SKM-1 (cell line): Measurements from ENCODE around the gene RUNX3.
"Not testable (repeated sequence)": the region's sequence is repeated elsewhere in the genome, so short reads cannot be mapped to it uniquely, and the experiment has no call there.

Experiments used
- DNase-seq: peaks from one replicate; lab custom pipeline; 2025; ENCODE audit not compliant: unreplicated experiment; lab: John Stamatoyannopoulos, UW

The RUNX3 gene

DNA sequence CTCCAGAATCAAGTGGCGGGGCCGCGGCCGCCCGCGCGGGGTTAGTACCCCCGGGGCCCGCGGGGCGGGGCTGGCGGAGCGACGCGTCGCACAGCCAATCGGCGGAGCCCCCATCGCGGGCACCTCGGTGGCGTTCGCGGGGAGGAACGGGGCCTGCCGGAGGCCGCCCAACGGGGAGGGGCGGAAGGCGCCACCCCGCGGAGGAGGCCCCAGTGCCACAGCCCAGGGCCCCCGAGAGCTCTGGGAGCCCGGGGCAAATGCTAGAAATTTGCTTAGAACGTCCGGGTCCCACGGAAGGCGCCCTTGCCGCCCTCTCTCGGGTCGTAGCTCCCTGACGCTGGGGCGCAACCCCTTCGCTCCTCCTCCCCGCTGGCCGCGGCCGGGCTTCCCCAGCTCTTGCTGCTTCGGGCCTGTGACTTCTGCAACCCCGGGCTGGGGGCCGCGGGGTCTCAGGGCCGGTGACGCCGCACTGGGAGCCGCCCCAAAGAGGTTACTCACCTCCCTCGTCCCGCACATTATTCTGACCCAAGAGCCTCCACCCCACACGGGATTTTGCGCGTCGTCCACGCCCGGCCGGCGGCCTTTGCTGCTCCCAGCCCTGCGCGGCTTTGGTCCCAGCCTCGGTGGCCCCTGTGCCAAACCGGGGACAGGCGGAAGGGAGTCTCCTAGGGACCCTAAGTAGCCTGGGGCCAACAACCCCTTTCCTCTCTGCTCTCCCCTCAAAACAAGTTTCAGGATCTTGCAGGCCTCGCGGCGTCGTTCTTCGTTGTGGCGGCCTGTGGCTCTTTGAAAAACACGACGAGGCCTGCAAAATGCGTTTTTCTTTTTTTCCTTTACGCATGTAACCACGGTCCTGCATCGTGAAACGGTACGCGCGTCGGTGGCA lies at the start of gene RUNX3:
TSS of gene RUNX3 (minus strand) at position 17 of the 886 bp plus-strand sequence. CDS start 408 bp downstream, outside the sequence.
- peak; percentile 78 for DNase-seq

DNA sequence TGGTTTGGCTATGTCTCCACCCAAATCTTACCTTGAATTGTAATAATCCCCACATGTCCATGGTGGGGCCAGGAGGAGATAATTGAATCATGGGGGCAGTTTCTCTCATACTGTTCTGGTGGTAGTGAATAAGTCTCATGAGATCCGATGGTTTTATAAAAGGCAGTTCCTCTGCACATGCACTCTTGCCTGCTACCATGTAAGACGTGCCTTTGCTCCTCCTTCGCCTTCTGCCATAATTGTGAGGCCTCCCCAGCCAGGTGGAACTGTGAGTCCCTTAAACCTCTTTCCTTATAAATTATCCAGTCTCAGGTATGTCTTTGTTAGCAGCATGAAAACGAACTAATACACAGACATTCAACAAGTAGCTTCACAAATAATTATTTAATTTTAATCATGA lies 49.2 kb upstream of the RUNX3 start:
- DNase-seq: not testable (repeated sequence)

DNA sequence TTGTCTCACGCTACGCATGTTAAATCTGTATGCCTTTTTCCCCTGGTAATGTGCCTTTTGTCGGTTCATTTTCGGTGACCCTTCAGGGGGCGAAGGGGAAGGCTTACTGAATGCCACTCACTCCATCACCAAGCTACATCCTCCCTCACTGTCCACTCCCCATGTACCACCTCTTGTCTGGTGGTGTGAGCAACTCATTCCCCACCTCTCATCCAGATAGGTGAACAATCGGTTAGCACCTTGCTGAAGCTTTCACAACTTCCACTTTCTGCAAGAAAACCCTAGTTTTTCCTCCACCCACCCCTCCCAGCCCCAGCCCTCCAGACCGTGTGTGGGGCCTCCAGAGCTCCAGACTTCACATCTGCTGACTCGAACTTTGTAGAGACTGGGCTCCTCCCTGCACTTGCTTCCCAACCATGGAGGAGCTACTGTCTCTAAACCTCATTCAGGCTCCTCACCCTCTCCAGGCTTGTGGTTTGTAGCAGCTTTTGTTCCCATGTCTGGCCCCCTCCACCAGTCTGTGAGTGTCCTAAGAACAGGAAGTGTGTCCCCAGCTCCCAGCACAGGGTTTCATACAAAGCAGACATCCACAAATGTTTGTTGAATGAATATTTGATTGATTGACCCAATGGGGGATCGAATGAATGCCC lies 48.4 kb upstream of the RUNX3 start:
- DNase-seq: no peak

DNA sequence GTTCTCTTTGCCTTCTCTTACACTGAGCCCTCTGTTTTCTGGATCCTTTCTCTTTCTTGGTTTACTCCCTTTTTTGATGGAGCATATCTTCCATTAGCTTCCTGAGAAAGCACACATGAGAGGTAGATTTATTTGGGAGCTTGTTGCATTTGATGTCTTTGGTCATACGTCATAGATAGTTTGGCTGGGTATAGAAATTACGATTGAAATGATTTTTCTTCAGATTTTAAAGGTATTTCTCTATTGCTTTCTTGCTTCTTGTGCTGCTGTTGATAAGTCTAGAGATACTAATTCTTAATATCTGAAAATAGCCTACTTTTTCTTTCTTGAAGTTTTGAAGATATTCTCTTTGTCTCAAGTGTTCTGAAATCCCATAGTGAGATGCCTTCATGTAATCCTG lies 45.3 kb upstream of the RUNX3 start:
- no peak for DNase-seq

DNA sequence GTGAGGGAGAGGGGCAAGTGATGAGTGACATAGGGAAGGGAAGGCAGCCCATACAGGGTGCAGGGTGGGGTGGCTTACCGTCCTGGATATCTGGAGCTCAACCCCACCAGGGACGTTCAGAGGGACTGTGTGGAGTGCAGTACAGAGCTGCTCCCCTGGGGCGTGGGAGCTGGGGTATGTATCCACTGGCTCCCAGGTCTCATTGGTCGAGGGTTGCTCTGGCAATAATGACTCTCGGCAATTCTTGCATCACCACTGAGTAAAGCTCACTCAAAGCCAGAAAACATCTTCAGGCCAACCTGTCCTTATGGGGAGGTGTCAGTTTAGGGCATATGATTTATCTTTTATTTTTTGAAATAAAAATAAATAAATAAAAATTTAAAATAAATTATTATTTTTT lies 43.2 kb upstream of the RUNX3 start:
- no peak for DNase-seq

DNA sequence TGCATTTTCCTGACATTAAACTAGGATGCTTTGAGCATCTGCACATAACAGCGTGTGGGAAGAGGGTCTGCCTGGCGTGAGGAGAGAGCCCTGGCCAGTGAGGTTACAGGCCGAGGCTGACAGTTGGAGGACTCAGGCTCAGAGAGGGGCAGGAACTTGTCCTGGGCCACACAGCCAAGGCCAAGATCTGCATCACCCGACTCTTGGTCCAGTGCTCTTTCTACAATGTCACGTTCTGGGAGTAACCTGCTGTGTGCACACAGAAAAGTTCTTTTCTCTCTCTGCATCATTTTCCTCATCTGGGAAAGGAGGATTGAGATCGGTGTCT lies 42.8 kb upstream of the RUNX3 start:
- DNase-seq: no peak

DNA sequence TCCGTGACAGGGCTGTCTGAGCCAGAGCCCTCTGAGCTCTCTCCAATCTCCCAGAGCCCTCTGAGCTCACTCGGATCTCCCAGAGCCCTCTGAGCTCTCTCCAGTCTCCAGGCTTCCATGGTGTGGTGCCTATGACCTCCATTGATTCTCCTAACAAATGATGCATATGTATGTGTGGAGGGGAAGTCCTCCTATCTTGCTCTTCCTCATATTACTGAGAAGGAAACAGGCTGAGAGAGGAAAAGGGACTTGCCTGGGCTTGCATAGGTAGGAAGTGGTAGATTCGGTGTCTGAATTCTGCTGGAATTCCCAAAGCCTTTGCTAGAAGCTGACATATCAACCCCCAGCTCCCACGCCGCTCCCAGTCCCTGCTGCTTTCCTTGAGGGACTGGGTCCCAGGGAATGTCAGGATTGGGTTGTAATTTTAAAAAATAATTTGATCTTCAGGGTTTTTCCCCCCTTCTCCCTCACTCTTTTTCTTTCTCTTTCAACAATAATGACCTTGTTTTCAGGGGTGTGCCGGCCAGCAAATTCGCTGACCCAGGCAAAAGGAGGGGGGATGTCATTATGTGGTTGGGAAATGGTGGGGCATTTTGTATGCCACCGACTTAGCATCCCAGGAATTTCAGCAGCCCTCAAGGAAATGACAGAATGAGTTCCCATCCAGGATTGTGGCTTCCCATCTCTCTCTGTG lies 42.3 kb upstream of the RUNX3 start:
- no peak for DNase-seq

DNA sequence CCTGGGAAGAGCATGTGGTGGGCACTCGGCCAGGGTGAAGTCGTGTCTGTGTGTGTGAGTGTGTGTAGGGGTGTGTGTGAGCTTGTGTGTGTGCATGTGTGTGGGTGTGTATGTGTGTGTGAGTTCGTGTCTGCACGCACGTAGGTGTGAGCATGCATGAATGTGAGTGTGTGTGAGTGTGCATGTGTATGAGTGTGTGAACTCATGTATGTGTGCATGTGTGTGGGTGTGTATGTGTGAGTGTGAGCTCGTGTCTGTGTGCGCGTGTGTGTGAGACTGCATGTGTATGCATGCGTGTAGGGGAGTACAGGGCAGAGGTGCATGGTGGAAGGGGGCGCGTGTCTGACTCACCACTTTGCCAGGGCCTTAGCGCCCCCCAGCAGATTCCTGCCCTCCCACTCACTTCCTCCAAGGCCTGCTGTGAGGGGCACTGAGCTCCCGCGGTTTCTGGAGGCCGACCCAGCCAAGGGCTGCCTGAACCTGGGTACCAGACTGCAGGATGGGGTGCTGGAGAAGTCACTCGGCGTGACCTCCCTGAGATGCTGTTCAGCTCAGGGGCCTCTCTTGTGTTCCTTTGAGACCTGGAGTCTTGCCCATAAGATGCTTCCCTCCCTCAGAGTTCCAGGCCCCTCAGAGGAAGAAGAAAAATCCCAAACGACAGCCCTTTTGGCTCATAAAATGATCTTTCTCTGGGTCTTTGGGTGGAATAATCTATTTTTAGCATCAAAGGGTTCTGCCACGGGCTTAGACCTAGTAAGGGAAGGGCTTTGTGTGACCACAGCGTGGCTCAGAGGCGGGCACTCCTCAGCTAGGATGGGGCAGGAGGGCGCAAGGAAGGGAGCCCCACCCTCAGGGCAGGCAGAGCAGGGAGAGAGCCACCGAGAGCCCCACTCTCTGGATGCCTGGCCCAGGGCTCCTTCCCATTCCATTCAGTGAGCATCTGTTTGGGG lies 41.1 kb upstream of the RUNX3 start:
- no peak for DNase-seq

DNA sequence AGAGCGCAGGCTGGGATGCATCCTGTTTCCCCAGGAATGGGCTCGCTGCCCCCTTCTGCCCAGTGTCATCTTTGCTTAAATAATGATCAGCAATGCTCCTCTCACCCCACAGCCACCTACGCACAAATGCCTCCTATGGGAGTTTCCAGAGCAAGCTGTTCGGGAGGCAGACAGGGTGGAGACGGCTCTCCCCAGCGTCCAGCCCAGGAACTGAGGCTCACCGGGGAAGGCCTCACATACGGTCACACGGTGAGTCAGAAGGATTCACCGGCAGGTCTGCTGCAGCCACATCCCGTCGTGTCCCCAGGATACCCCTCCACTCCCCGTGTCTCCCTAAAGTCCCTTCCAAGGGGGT lies 40.3 kb upstream of the RUNX3 start:
- no peak for DNase-seq

DNA sequence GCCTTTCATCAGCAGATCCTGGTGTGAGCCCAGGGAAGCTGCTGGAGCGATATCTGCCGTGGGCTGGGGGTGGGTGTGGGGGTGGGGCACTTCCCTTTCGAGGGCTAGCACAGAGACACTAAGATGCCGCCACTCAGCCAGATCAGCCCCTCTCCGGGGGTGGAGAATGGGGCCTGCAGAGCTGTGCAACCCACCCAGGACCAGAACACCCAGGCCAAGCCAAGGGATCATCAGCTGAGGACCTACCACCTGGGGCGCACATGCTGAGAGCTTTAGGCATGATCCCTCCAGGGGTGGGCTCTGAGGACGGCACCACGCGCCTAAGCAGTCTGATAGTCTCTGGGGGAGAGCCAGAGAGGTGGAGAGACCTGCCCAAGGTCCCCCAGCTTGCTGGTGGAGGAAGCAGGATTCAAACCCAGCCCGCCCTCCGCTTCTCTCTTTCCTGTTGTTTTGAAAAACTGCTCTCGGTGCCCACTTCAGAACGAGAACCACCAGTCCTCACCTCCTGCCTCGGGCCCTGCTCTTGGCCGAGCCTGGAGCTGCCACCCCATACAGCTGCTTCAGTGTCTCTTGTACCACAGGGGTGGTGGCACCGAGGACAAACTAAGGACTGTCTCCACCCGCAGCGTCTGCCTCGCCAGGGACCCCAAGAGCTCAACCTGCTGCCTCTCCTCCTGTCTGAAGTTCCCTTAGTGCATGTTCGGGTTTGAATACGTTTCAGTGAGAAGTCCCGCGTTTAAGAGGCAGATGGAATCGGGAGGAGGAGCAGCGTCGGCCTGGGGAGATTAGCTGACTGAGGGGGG lies 39.7 kb upstream of the RUNX3 start:
- no peak for DNase-seq

DNA sequence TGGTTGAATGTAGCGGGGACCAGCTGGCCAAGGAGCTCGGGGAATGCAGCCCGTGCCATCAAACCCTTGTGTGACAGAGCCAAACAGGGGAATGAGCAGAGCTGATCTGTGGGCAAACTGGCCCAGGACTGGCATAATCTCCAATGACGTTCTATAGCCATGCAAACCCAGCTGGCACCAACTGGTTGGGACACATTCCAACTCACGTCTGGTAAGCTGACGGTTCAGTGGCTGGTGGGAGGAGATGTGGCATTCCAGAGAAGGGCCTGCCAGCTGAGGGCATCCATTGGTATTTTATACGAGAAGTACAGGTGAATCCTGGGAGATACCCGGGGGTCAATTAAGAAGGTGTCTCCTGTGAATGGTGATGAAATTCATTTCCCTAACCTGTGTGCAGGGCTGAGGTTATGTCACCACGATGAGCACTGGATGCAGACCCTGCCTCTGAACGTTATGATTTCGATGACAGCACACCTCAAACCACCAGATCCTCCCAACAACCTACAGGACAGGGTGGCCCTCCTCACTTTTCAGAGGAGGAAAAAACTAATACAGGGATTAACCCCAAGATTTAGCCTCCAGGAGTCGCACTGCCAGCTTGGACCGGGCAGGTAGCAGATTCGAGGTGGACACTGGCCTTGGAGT lies 39.0 kb upstream of the RUNX3 start:
- no peak for DNase-seq

DNA sequence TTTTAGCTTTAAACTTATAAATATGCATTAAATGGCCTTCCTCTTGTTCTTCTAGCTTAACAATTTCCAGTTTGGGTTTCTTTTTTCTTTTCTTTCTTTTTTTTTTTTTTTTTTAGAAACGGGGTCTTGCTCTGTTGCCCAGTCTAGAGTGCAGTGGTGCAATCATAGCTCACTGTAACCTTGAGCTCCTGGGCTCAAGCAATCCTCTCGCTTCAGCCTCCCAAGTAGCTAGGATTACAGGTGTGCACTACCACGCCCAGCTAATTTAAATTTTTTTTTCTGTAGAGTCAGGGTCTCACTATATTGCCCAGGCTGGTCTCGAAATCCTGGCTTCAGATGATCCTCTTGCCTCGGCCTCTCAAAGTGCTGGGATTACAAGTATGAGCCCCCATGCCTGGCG lies 37.9 kb upstream of the RUNX3 start:
- DNase-seq: no peak

DNA sequence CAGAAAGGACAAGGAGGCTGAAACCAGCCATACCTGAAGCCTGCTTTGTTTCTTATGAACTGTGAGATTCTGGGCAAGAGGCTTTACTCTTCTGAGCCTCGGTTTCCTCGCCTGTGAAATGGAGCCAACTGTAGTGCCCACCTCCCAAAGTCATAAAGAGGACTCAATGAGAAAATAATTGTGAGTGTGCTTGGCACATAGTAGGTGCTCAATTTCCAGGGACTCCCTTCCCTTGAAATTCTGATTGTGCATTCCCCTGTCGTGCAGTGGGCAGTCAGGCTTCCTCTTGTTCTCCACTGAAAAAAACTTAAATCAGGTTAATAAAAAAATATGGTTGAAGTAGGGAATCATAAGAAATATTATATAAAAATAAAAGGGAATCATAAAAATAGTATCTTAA lies 37.5 kb upstream of the RUNX3 start:
- DNase-seq: no peak

DNA sequence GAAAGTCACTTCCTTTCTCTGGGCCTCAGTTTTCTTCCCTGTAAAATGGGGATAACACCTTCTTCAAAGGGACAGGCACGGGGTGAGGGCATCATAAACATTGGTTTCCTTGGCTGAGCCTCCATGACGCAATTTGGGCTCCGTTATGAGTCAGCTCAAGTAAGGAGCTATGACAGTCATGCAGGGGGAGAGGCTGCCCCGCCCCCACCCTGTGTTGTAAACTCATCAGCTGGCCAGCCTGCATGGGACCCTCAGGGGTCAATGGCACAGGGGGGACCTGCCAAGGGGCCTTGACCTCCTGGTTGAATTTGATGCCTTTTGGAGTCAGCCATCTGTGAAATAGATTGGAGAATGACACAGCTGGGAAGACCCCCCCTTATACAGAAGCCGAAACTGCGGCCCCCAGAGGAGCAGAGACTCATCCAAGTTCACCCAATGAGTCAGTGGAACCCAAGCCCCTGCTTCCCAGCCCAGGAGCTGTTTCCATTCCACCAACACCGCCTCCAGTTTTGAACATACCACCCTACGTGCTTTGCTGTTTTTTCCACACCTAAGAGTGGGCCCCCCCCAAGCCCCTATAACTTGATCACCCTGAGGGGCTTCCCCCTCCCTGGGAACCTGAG lies 36.8 kb upstream of the RUNX3 start:
- DNase-seq: peak; percentile 11

DNA sequence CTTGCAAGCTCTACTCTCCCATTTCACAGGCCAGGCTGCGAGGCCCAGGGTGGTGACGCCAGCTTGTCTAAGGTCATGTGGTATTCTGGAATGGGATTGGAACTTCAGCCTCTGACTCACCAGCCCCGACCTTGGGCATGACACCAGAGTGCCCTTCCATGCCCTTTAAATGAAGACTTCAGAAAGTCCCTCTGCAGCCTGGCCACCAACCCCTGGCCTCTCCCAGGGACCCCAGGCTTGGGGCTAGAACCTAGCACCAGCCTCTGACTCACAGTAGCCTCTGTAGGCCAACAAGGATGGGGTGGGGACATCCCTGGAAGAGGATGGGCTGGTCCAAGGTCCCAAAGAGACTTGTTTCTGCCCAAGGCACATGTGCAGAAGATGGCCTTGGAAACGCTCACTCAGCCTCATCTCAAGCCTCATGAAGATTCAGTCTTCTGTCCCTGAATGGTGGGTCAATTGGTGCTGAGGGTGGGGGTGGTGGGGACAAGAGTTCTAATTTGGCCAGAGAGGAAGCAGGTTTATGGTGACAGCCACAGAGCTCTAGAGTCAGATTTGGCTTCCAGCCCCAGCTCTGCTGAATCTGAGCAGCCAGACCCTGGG lies 36.1 kb upstream of the RUNX3 start:
- no peak for DNase-seq

DNA sequence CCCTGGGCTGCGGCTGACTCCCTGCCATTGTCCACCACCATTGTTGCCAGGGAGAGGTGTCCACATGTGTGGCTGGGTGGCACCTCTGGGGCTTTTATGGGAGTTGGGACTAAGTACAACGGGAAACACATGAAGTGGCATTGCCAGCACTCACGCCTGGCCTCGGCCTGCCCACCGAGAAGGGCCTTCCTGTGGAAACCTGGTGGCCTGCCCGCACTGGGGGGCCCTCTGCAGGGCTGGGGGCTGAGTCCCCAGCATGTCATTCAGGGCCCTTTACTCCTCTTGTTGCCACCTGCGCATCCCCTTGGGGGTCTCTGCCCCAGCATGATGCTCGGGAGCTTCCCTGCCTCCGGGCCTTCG lies 35.5 kb upstream of the RUNX3 start:
- no peak for DNase-seq

DNA sequence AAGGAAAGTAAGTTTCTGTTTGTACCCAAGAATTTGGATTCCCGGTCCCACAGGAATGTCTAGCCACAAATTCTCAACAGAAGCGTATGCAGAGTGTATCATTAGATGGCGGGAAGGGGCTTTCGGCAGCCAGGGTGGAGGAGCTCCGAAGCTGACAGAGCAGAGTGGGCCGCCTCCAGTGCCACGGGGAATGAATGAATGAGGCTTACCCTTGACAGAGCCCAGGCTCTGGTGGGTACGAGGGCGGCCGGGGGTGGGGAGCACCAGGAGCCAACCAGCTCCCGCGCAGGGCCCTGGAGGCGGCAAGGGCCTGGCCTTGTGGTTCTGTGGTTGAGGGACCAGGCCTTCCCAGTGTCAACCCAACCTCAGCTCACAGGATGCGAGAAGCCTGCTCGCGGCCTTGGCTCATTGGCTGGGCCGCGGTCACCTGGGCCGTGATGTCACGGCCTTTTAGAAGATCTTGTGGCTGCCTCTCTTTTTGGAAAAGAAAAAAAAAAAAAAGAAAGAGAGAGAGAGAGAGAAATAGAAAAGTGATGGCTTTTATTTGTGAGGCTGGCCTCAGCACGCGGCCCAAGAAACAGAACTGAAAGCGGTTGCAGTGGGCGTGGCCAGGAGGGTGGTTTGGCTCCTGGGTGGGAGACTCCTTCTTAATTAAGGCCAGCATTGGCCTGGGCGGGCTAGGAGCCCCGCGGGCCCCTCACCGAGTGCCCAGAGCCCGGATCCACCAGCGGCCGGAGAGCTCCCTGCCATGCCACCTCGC lies 34.9 kb upstream of the RUNX3 start:
- no peak for DNase-seq
